ENCODE results near the gene TENM4. TPM values are rescaled to one million over a fixed set of nuclear protein-coding genes. Genes with fewer than 3 reads are reported as not detected.

TENM4 gene
- total RNA-seq, 4 donors from 2014 or later = 2.3 to 18.9 (median 4.5) TPM

GRCh38 chr11:78784321-78785061 lies 656.3 kb downstream of the TENM4 start:
- no peak for DNase-seq (ENCODE audit: low spot score)
- no peak for TF ChIP-seq CTCF (IDR thresholded peaks at IDR 0.05)
- ATAC-seq (ENCODE audit: low FRiP score) = no peak

GRCh38 chr11:78783846-78784245 lies 657.0 kb downstream of the TENM4 start:
- no peak for ATAC-seq (ENCODE audit: low FRiP score)
- TF ChIP-seq CTCF (IDR thresholded peaks at IDR 0.05) = no peak
- DNase-seq (ENCODE audit: low spot score) = no peak

GRCh38 chr11:78783301-78783700 lies 657.5 kb downstream of the TENM4 start:
- no peak for ATAC-seq (ENCODE audit: low FRiP score)
- no peak for DNase-seq (ENCODE audit: low spot score)
- no peak for TF ChIP-seq CTCF (IDR thresholded peaks at IDR 0.05)

- DNase-seq (ENCODE audit: low spot score) (no peak), ATAC-seq (ENCODE audit: low FRiP score) (no peak)
- TF ChIP-seq CTCF (IDR thresholded peaks at IDR 0.05) = no peak
These were observed 658.1 kb downstream of the TENM4 start for GRCh38 chr11:78782725-78783124.

- DNase-seq (ENCODE audit: low spot score) (no peak), ATAC-seq (ENCODE audit: low FRiP score) (no peak)
- no peak for TF ChIP-seq CTCF (IDR thresholded peaks at IDR 0.05)
These were observed 659.9 kb downstream of the TENM4 start for GRCh38 chr11:78780889-78781288.

GRCh38 chr11:78773492-78773891 lies 667.3 kb downstream of the TENM4 start:
- ATAC-seq (ENCODE audit: low FRiP score) = no peak
- TF ChIP-seq CTCF (IDR thresholded peaks at IDR 0.05) = no peak

GRCh38 chr11:78773077-78773476 lies 667.8 kb downstream of the TENM4 start:
- TF ChIP-seq CTCF (IDR thresholded peaks at IDR 0.05) = no peak
- ATAC-seq (ENCODE audit: low FRiP score) = no peak

More at GRCh38 chr11:78773492-78773891, 667.3 kb downstream of the TENM4 start:
- DNase-seq (ENCODE audit: low spot score) = no peak

More at GRCh38 chr11:78773077-78773476, 667.8 kb downstream of the TENM4 start:
- DNase-seq (ENCODE audit: low spot score) = no peak

Data from omental fat pad (tissue), 4 donors.